GM12878 (cell line): ENCODE data around the gene TTLL13. TPM values are rescaled to one million over a fixed set of nuclear protein-coding genes. Genes with fewer than 3 reads are reported as not detected.

ENCODE experiments used
- ATAC-seq: fragments of 200-7000 bp; cut with Tn5 transposase; 3 replicates; pipeline ENCODE4 v1.9.1; 2020; ENCODE audit warnings: mild to moderate bottlenecking, moderate library complexity
- BruUV-seq: library from RNA; stranded (reverse); fragments of 400-500 nt; replicated peaks from 2 replicates; lab custom pipeline; 2021; lab: Mats Ljungman, UMichigan
- CTCF ChIA-PET: fragments of 300-600 bp; sonication (Branson Sonifier 250); formaldehyde crosslinking; extraction: SDS; loops from one replicate; lab custom pipeline; 2021; ENCODE audit warnings: inconsistent platforms; lab: Yijun Ruan, JAX
- POLR2A ChIA-PET: fragments of 350-600 bp; formaldehyde crosslinking; extraction: SDS; loops from one replicate; lab custom pipeline; 2021; ENCODE audit warnings: inconsistent platforms; lab: Charles Lee
- RAD21 ChIA-PET: fragments of 300-600 bp; sonication (Branson Sonifier 250); formaldehyde crosslinking; loops from one replicate; lab custom pipeline; 2023; ENCODE audit warnings: antibody characterized with exemption; ENCODE audit not compliant: unreplicated experiment; lab: Charles Lee
- SMC1A ChIA-PET: fragments of 300-600 bp; sonication (Branson Sonifier 250); formaldehyde crosslinking; loops from one replicate; lab custom pipeline; 2023; ENCODE audit not compliant: unreplicated experiment, uncharacterized antibody; lab: Charles Lee
- DNase-seq: peaks from one replicate; pipeline ENCODE4 v3.0.0-alpha.2; 2011; ENCODE audit warnings: low read depth, low spot score
- FAIRE-seq: peaks from 3 replicates; lab custom pipeline; 2011; peaks lifted over from hg19 to GRCh38; lab: Jason Lieb, UNC
- H2AFZ ChIP-seq: 2 replicates; pipeline ENCODE4 v1.6.0; 2011; ENCODE audit warnings: low read depth, low read length, control low read depth; ENCODE audit not compliant: control insufficient read depth
- H3K27ac ChIP-seq: 2 replicates; pipeline ENCODE4 v1.5.1; 2011; ENCODE audit warnings: control low read depth; ENCODE audit not compliant: control insufficient read depth, insufficient read depth
- H3K27me3 ChIP-seq, 2 experiments: replicated peaks in 1 of 2; 2 replicates each; pipeline versions ENCODE4 v1.6.0 to v1.6.1; 2011; ENCODE audit warnings: low read length in 1 of 2; ENCODE audit not compliant: control insufficient read depth in 2 of 2, insufficient read depth in 2 of 2
- H3K36me3 ChIP-seq, 2 experiments: 2 replicates each; pipeline ENCODE4 v1.5.1; 2011; ENCODE audit warnings: low read length in 1 of 2; ENCODE audit not compliant: control insufficient read depth in 2 of 2, insufficient read depth in 2 of 2
- H3K4me1 ChIP-seq: 2 replicates; pipeline ENCODE4 v1.6.1; 2011; ENCODE audit warnings: mild to moderate bottlenecking, low read length, moderate library complexity, mixed read lengths; ENCODE audit not compliant: control insufficient read depth, insufficient read depth
- H3K4me2 ChIP-seq: 2 replicates; pipeline ENCODE4 v1.6.0; 2011; ENCODE audit warnings: control low read depth; ENCODE audit not compliant: control insufficient read depth, insufficient read depth
- H3K4me3 ChIP-seq: fragments of 200-600 bp; sonication (generic); 2 replicates; pipeline ENCODE4 v1.5.1; 2016
- H3K79me2 ChIP-seq: 2 replicates; pipeline ENCODE4 v1.6.0; 2011; ENCODE audit warnings: low read length; ENCODE audit not compliant: control insufficient read depth, insufficient read depth
- H3K9ac ChIP-seq: 2 replicates; pipeline ENCODE4 v1.8.0; 2011; ENCODE audit warnings: low read length, control low read depth, mixed read lengths; ENCODE audit not compliant: control insufficient read depth, insufficient read depth
- H3K9me3 ChIP-seq: replicated peaks from 3 replicates; pipeline ENCODE4 v1.5.1; 2011; ENCODE audit warnings: mild to moderate bottlenecking, low read length; ENCODE audit not compliant: control insufficient read depth, insufficient read depth
- H4K20me1 ChIP-seq: 2 replicates; pipeline ENCODE4 v1.6.0; 2011; ENCODE audit not compliant: control insufficient read depth, insufficient read depth
- ASH2L ChIP-seq: fragments of 300-600, 200-600 bp; sonication (generic); IDR thresholded peaks from 2 replicates; pipeline ENCODE4 v1.6.1; 2017; ENCODE audit warnings: low read depth, mild to moderate bottlenecking, borderline replicate concordance
- ATF7 ChIP-seq: fragments of 450-650 bp; IDR thresholded peaks from 2 replicates; pipeline ENCODE4 v1.6.1; 2016; ENCODE audit warnings: low read depth, mild to moderate bottlenecking
- CREM ChIP-seq: IDR thresholded peaks from 2 replicates; pipeline ENCODE4 v1.6.1; 2014; ENCODE audit warnings: antibody characterized with exemption, low read depth
- MAX ChIP-seq: IDR thresholded peaks from 2 replicates; pipeline ENCODE4 v1.6.1; 2012; ENCODE audit warnings: low read depth, low read length, improper control_type of control experiment
- MTA2 ChIP-seq: fragments of 450-650 bp; IDR thresholded peaks from 2 replicates; pipeline ENCODE4 v1.6.1; 2016; ENCODE audit warnings: low read depth, mild to moderate bottlenecking, moderate library complexity
- RCOR1 ChIP-seq: conservative IDR thresholded peaks from 2 replicates; pipeline ENCODE4 v1.6.1; 2012; ENCODE audit warnings: low read depth, low read length, improper control_type of control experiment
- RELA ChIP-seq: fragments of 450-650 bp; IDR thresholded peaks from 2 replicates; pipeline ENCODE4 v1.8.0; 2014; ENCODE audit warnings: borderline replicate concordance; ENCODE audit not compliant: partially characterized antibody
- SIN3A ChIP-seq: IDR thresholded peaks from 2 replicates; pipeline ENCODE4 v1.6.1; 2012; ENCODE audit warnings: low read depth, low read length, improper control_type of control experiment
- SMAD1 ChIP-seq: fragments of 450-650 bp; IDR thresholded peaks from 2 replicates; pipeline ENCODE4 v1.6.1; 2018; ENCODE audit warnings: mild to moderate bottlenecking, low read depth; ENCODE audit not compliant: partially characterized antibody
- SPI1 ChIP-seq: IDR thresholded peaks from 2 replicates; pipeline ENCODE4 v1.6.1; 2011; ENCODE audit warnings: low read depth, mild to moderate bottlenecking, low read length, moderate library complexity, borderline replicate concordance; ENCODE audit not compliant: insufficient read depth
- SREBF1 ChIP-seq: IDR thresholded peaks from 2 replicates; pipeline ENCODE4 v1.6.1; 2012; ENCODE audit warnings: mild to moderate bottlenecking, low read length
- STAT1 ChIP-seq: fragments of 450-650 bp; conservative IDR thresholded peaks from 2 replicates; pipeline ENCODE4 v1.6.1; 2014; ENCODE audit warnings: antibody characterized with exemption, mild to moderate bottlenecking
- WGBS: methylation state at CpG from one replicate; pipeline ENCODE4 v1.1.6; 2016; ENCODE audit warnings: low lambda C conversion rate; ENCODE audit not compliant: insufficient replicate concordance, insufficient coverage; ENCODE audit errors: missing lambda C conversion rate; 5-methylcytosine and 5-hydroxymethylcytosine counted together
- in situ Hi-C: fragments of 300-500 bp; cut with MboI; formaldehyde crosslinking; loops from 9 replicates; pipeline ENCODE4 v1.14.3; 2018; ENCODE audit warnings: mixed read lengths
- intact Hi-C: fragments of 100-400 bp; cut with micrococcal nuclease; formaldehyde crosslinking; loops from one replicate; pipeline ENCODE4 v1.14.2; 2022; ENCODE audit not compliant: unreplicated experiment
- polyA plus RNA-seq, 11 experiments: library from polyadenylated mRNA; depleted of rRNA in 4 of 11; unstranded in 6 of 11; stranded (reverse) in 5 of 11; fragments of >200 nt; fragmentation: Nextera tagmentation in 4 of 11; fragmentation: Illumina TruSeq in 1 of 11; extraction: Ambion mirVana in 4 of 11; extraction: Trizol in 1 of 11; gene quantifications; 1 replicate in 1 of 11; 2 replicates in 10 of 11; pipeline versions ENCODE4 v1.2.1 to v1.2.3, GENCODE V29; 2011 to 2016; ENCODE audit warnings: inconsistent platforms in 2 of 11, missing spikeins in 2 of 11, low read depth in 1 of 11
- total RNA-seq, 4 experiments: library from RNA; depleted of rRNA in 3 of 4; stranded (reverse); fragments of >200 nt in 3 of 4; fragmentation: Illumina TruSeq in 1 of 4; extraction: Trizol in 1 of 4; gene quantifications; 2 replicates each; pipeline versions ENCODE4 v1.2.1 to v1.2.3, GENCODE V29; 2013 to 2021
- TF ChIP-seq, protein P1 (sequence below): fragments of 450-650 bp; conservative IDR thresholded peaks from 2 replicates; pipeline ENCODE4 v1.6.1; 2017; ENCODE audit warnings: mild to moderate bottlenecking, moderate library complexity
- TF ChIP-seq, protein P2 (sequence below): fragments of 150-350 bp; IDR thresholded peaks from 2 replicates; pipeline ENCODE4 v1.6.1; 2016; ENCODE audit warnings: low read depth, low read length
- TF ChIP-seq, protein P3 (sequence below): fragments of 450-650 bp; IDR thresholded peaks from 2 replicates; pipeline ENCODE4 v1.6.1; 2017; ENCODE audit warnings: mild to moderate bottlenecking

TTLL13 gene
- total and polyA plus RNA-seq, 10 of the 15 experiments (the other 5 are each of a cell fraction or from before 2014, with no cell fraction given), result 0.03 to 0.32 (median 0.13) TPM; not detected in 1

DNA sequence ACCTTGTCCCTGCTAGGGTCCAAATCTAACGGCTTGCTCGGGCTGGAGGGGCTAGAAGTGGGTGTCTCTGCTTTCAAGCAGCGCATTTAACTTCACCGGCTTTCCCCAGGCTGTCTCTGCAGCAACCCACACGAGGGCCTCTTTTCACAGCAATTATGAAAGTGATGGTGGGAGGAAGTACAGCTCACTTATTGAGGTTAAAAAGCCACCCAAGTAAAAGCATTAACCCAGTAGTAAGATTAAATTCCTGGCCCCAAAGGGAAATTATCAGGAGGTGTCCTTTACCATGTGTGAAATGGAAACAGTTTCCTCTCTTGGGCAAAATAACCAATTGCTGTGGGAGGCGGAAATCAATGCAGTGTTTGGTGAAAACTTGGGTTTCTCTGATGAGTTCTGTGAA is 57.2 kb downstream of the TTLL13 start:
- ATAC-seq (peak; percentile 96), FAIRE-seq (peak; percentile 84), DNase-seq (peak; percentile 36)
- H4K20me1 ChIP-seq, result no peaks in the 10 kb centered on the region
- no peaks in the 10 kb centered on the region for H3K9me3 ChIP-seq
- H3K27ac ChIP-seq, result peak overlapping the region; percentile 60
- peak overlapping the region; percentile 17; the same call in 1 of the 2 replicates for H3K4me3 ChIP-seq
- under 1% methylated on average over 6 of the region's 6 CpGs for WGBS
- in situ Hi-C loops (no loop called here), intact Hi-C loops (no loop called here)
- peak overlapping the region; percentile 82 for H2AFZ ChIP-seq
- H3K4me1 ChIP-seq, result peaks cover 22% of the 10 kb centered on the region
- H3K79me2 ChIP-seq, result no peaks in the 10 kb centered on the region
- BruUV-seq, result no TSS peak
- no peaks in the 10 kb centered on the region for H3K27me3 ChIP-seq
- peak overlapping the region; percentile 80 for H3K4me2 ChIP-seq
- peak overlapping the region; percentile 21; the same call in 1 of the 2 replicates for H3K9ac ChIP-seq
- ChIA-PET CTCF (interaction anchor here (0.6 to 9.6 kb wide), 16 partner anchors 12 to 628 kb away, joined by 3 to 142 read pairs (median 7); partner anchors contain the start of genes CIB1, HDDC3 and UNC45A), SMC1A (interaction anchor here (0.6 to 9.2 kb wide), 21 partner anchors 8 to 628 kb away, joined by 3 to 90 read pairs (median 3); partner anchors contain the start of genes CIB1, GDPGP1 and UNC45A), POLR2A (interaction anchor here (0.6 to 1.4 kb wide), 6 partner anchors 11 to 383 kb away, joined by 3 to 7 read pairs (median 3); partner anchors contain the start of genes CIB1 and GDPGP1), RAD21 (interaction anchor here (0.6 to 2.1 kb wide), 14 partner anchors 10 to 625 kb away, joined by 3 to 23 read pairs (median 3); partner anchors contain the start of gene HDDC3)
- H3K36me3 ChIP-seq, result no peaks in the 10 kb centered on the region
- TF ChIP-seq ATF7 (peak; percentile 52; the same call in 1 of the 2 replicates), STAT1 (no peak), RELA (no peak), MTA2 (peak; percentile 50; the same call in 1 of the 2 replicates), RCOR1 (no peak), SPI1 (peak; percentile 61; the same call in 1 of the 2 replicates), MAX (no peak), SMAD1 (no peak), CREM (peak; percentile 66), ASH2L (no peak), SREBF1 (no peak), SIN3A (no peak)
- TF ChIP-seq, protein P1, sequence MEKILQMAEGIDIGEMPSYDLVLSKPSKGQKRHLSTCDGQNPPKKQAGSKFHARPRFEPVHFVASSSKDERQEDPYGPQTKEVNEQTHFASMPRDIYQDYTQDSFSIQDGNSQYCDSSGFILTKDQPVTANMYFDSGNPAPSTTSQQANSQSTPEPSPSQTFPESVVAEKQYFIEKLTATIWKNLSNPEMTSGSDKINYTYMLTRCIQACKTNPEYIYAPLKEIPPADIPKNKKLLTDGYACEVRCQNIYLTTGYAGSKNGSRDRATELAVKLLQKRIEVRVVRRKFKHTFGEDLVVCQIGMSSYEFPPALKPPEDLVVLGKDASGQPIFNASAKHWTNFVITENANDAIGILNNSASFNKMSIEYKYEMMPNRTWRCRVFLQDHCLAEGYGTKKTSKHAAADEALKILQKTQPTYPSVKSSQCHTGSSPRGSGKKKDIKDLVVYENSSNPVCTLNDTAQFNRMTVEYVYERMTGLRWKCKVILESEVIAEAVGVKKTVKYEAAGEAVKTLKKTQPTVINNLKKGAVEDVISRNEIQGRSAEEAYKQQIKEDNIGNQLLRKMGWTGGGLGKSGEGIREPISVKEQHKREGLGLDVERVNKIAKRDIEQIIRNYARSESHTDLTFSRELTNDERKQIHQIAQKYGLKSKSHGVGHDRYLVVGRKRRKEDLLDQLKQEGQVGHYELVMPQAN, result no peak
- TF ChIP-seq, protein P2, sequence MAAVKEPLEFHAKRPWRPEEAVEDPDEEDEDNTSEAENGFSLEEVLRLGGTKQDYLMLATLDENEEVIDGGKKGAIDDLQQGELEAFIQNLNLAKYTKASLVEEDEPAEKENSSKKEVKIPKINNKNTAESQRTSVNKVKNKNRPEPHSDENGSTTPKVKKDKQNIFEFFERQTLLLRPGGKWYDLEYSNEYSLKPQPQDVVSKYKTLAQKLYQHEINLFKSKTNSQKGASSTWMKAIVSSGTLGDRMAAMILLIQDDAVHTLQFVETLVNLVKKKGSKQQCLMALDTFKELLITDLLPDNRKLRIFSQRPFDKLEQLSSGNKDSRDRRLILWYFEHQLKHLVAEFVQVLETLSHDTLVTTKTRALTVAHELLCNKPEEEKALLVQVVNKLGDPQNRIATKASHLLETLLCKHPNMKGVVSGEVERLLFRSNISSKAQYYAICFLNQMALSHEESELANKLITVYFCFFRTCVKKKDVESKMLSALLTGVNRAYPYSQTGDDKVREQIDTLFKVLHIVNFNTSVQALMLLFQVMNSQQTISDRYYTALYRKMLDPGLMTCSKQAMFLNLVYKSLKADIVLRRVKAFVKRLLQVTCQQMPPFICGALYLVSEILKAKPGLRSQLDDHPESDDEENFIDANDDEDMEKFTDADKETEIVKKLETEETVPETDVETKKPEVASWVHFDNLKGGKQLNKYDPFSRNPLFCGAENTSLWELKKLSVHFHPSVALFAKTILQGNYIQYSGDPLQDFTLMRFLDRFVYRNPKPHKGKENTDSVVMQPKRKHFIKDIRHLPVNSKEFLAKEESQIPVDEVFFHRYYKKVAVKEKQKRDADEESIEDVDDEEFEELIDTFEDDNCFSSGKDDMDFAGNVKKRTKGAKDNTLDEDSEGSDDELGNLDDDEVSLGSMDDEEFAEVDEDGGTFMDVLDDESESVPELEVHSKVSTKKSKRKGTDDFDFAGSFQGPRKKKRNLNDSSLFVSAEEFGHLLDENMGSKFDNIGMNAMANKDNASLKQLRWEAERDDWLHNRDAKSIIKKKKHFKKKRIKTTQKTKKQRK, result no peak
- TF ChIP-seq, protein P3, sequence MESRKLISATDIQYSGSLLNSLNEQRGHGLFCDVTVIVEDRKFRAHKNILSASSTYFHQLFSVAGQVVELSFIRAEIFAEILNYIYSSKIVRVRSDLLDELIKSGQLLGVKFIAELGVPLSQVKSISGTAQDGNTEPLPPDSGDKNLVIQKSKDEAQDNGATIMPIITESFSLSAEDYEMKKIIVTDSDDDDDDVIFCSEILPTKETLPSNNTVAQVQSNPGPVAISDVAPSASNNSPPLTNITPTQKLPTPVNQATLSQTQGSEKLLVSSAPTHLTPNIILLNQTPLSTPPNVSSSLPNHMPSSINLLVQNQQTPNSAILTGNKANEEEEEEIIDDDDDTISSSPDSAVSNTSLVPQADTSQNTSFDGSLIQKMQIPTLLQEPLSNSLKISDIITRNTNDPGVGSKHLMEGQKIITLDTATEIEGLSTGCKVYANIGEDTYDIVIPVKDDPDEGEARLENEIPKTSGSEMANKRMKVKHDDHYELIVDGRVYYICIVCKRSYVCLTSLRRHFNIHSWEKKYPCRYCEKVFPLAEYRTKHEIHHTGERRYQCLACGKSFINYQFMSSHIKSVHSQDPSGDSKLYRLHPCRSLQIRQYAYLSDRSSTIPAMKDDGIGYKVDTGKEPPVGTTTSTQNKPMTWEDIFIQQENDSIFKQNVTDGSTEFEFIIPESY, result no peak
